Activated naive CD4-positive, alpha-beta T cell treated with anti-CD3 and anti-CD28 coated beads, Interleukin-2, amount 50 U/mL, for 24 hours (primary cell): ENCODE results near the gene CCDC28B.
"Not testable (repeated sequence)": the region's sequence is repeated elsewhere in the genome, so short reads cannot be mapped to it uniquely, and the experiment has no call there.

ENCODE experiments used
- H3K27ac Mint-ChIP-seq: one replicate; pipeline ENCODE4 v1.8.0; 2021; ENCODE audit warnings: mild to moderate bottlenecking, mixed read lengths
- H3K27me3 Mint-ChIP-seq: one replicate; pipeline ENCODE4 v1.8.0; 2021; ENCODE audit warnings: mixed read lengths
- H3K36me3 Mint-ChIP-seq: one replicate; pipeline ENCODE4 v1.8.0; 2021; ENCODE audit warnings: mixed read lengths
- H3K4me1 Mint-ChIP-seq: one replicate; pipeline ENCODE4 v1.8.0; 2021; ENCODE audit warnings: mixed read lengths
- H3K4me3 Mint-ChIP-seq: one replicate; pipeline ENCODE4 v1.8.0; 2021; ENCODE audit warnings: mild to moderate bottlenecking, mixed read lengths
- H3K9me3 Mint-ChIP-seq: one replicate; pipeline ENCODE4 v1.8.0; 2021; ENCODE audit warnings: mixed read lengths

CCDC28B gene

GRCh38 chr1:32200226-32201010 is at the start of gene CCDC28B:
Gene CCDC28B, plus strand, starts transcription at chr1:32200595. Its CDS starts 1,341 bp downstream, at chr1:32201936.
- H3K4me1 Mint-ChIP-seq: peaks cover 66% of the 10 kb centered on the region
- H3K36me3 Mint-ChIP-seq: peaks cover 4% of the 10 kb centered on the region

GRCh38 chr1:32150847-32151246 is 49.5 kb upstream of the CCDC28B start:
- peaks cover 11% of the 10 kb centered on the region for H3K36me3 Mint-ChIP-seq
- H3K27me3 Mint-ChIP-seq: no peaks in the 10 kb centered on the region
- no peak overlapping the region for H3K4me3 Mint-ChIP-seq
- H3K27ac Mint-ChIP-seq: no peak overlapping the region
- no peaks in the 10 kb centered on the region for H3K9me3 Mint-ChIP-seq
- peaks cover 36% of the 10 kb centered on the region for H3K4me1 Mint-ChIP-seq

More at GRCh38 chr1:32200226-32201010, at the start of gene CCDC28B:
- Mint-ChIP-seq H3K27me3 (no peaks in the 10 kb centered on the region), H3K4me3 (peak within 1 kb of the TSS; percentile 90), H3K27ac (peak within 1 kb of the TSS; percentile 90), H3K9me3 (no peaks in the 10 kb centered on the region)

- H3K36me3 Mint-ChIP-seq: peaks cover 13% of the 10 kb centered on the region
- H3K9me3 Mint-ChIP-seq: no peaks in the 10 kb centered on the region
- peak overlapping the region; percentile 6 for H3K27ac Mint-ChIP-seq
- H3K4me1 Mint-ChIP-seq: peaks cover 31% of the 10 kb centered on the region
- H3K4me3 Mint-ChIP-seq: no peak overlapping the region
- H3K27me3 Mint-ChIP-seq: no peaks in the 10 kb centered on the region
Measured at GRCh38 chr1:32151319-32151787, 49.0 kb upstream of the CCDC28B start.

- Mint-ChIP-seq H3K4me3 (no peak overlapping the region), H3K27me3 (no peaks in the 10 kb centered on the region), H3K36me3 (peaks cover 26% of the 10 kb centered on the region), H3K27ac (no peak overlapping the region), H3K9me3 (no peaks in the 10 kb centered on the region), H3K4me1 (no peaks in the 10 kb centered on the region)
Measured at GRCh38 chr1:32159189-32159588, 41.2 kb upstream of the CCDC28B start.

- Mint-ChIP-seq H3K4me1 (no peaks in the 10 kb centered on the region), H3K4me3 (no peak overlapping the region), H3K36me3 (peaks cover 14% of the 10 kb centered on the region), H3K9me3 (no peaks in the 10 kb centered on the region), H3K27me3 (no peaks in the 10 kb centered on the region), H3K27ac (no peak overlapping the region)
Measured at GRCh38 chr1:32163405-32163804, 37.0 kb upstream of the CCDC28B start.

GRCh38 chr1:32165633-32166032 is 34.8 kb upstream of the CCDC28B start:
- H3K27me3 Mint-ChIP-seq, H3K9me3 Mint-ChIP-seq, H3K4me3 Mint-ChIP-seq, H3K27ac Mint-ChIP-seq, H3K4me1 Mint-ChIP-seq: not testable (repeated sequence)
- peaks cover 17% of the 10 kb centered on the region for H3K36me3 Mint-ChIP-seq

GRCh38 chr1:32170991-32171390 is 29.4 kb upstream of the CCDC28B start:
- Mint-ChIP-seq H3K27me3 (no peaks in the 10 kb centered on the region), H3K4me1 (peaks cover 14% of the 10 kb centered on the region), H3K9me3 (no peaks in the 10 kb centered on the region), H3K36me3 (peaks cover 15% of the 10 kb centered on the region), H3K27ac (no peak overlapping the region), H3K4me3 (no peak overlapping the region)

- no peak overlapping the region for H3K27ac Mint-ChIP-seq
- no peaks in the 10 kb centered on the region for H3K27me3 Mint-ChIP-seq
Measured at GRCh38 chr1:32172621-32173245, 27.7 kb upstream of the CCDC28B start.

GRCh38 chr1:32178380-32179192 is 21.8 kb upstream of the CCDC28B start:
- Mint-ChIP-seq H3K36me3 (peaks cover 17% of the 10 kb centered on the region), H3K9me3 (no peaks in the 10 kb centered on the region), H3K27me3 (no peaks in the 10 kb centered on the region), H3K4me3 (peak overlapping the region; percentile 91), H3K4me1 (peaks cover 39% of the 10 kb centered on the region), H3K27ac (peak overlapping the region; percentile 99)

More at GRCh38 chr1:32172621-32173245, 27.7 kb upstream of the CCDC28B start:
- Mint-ChIP-seq H3K4me3 (no peak overlapping the region), H3K9me3 (no peaks in the 10 kb centered on the region), H3K4me1 (peaks cover 15% of the 10 kb centered on the region), H3K36me3 (peaks cover 15% of the 10 kb centered on the region)

GRCh38 chr1:32179193-32179442 is 21.3 kb upstream of the CCDC28B start:
- peak overlapping the region; percentile 99 for H3K27ac Mint-ChIP-seq
- peak overlapping the region; percentile 91 for H3K4me3 Mint-ChIP-seq
- peaks cover 44% of the 10 kb centered on the region for H3K4me1 Mint-ChIP-seq
- H3K36me3 Mint-ChIP-seq: peaks cover 20% of the 10 kb centered on the region
- no peaks in the 10 kb centered on the region for H3K9me3 Mint-ChIP-seq
- no peaks in the 10 kb centered on the region for H3K27me3 Mint-ChIP-seq

- peak within 1 kb of the TSS; percentile 99 for H3K27ac Mint-ChIP-seq
Measured at GRCh38 chr1:32179443-32180185, 20.8 kb upstream of the CCDC28B start, which contains the start of gene TXLNA. Gene TXLNA, plus strand, starts transcription at chr1:32179675. Its CDS starts 671 bp downstream, at chr1:32180346.

GRCh38 chr1:32180186-32181060 is 20.0 kb upstream of the CCDC28B start:
- peak overlapping the region; percentile 97 for H3K4me3 Mint-ChIP-seq
- H3K9me3 Mint-ChIP-seq: no peaks in the 10 kb centered on the region
- H3K27me3 Mint-ChIP-seq: no peaks in the 10 kb centered on the region
- peaks cover 55% of the 10 kb centered on the region for H3K4me1 Mint-ChIP-seq
- peaks cover 28% of the 10 kb centered on the region for H3K36me3 Mint-ChIP-seq
- peak overlapping the region; percentile 95 for H3K27ac Mint-ChIP-seq

More at GRCh38 chr1:32179443-32180185, 20.8 kb upstream of the CCDC28B start, which contains the start of gene TXLNA:
- H3K36me3 Mint-ChIP-seq: peaks cover 24% of the 10 kb centered on the region
- H3K27me3 Mint-ChIP-seq: no peaks in the 10 kb centered on the region
- peak within 1 kb of the TSS; percentile 97 for H3K4me3 Mint-ChIP-seq
- peaks cover 49% of the 10 kb centered on the region for H3K4me1 Mint-ChIP-seq
- no peaks in the 10 kb centered on the region for H3K9me3 Mint-ChIP-seq

- Mint-ChIP-seq H3K9me3 (no peaks in the 10 kb centered on the region), H3K4me3 (peak overlapping the region; percentile 97), H3K27me3 (no peaks in the 10 kb centered on the region), H3K4me1 (peaks cover 58% of the 10 kb centered on the region), H3K27ac (peak overlapping the region; percentile 95), H3K36me3 (peaks cover 30% of the 10 kb centered on the region)
Measured at GRCh38 chr1:32181065-32181464, 19.3 kb upstream of the CCDC28B start.

GRCh38 chr1:32181563-32181962 is 18.8 kb upstream of the CCDC28B start:
- Mint-ChIP-seq H3K4me3 (peak overlapping the region; percentile 97), H3K9me3 (no peaks in the 10 kb centered on the region), H3K36me3 (peaks cover 35% of the 10 kb centered on the region), H3K27me3 (no peaks in the 10 kb centered on the region), H3K27ac (peak overlapping the region; percentile 51), H3K4me1 (peaks cover 63% of the 10 kb centered on the region)
